Sigmoid colon (tissue), 4 donors: ENCODE data around the gene FCSK.

Source experiments
- EP300 ChIP-seq, 4 donors: sonication (generic); formaldehyde crosslinking; IDR thresholded peaks; one replicate each; pipeline ENCODE4 v1.6.1; 2017; ENCODE audit warnings: antibody characterized with exemption in 4 of 4
- POLR2A ChIP-seq, 2 donors: fragments of 450-650 bp; IDR thresholded peaks; one replicate each; pipeline ENCODE4 v1.6.1; 2016; ENCODE audit warnings: antibody characterized with exemption in 2 of 2, mild to moderate bottlenecking in 2 of 2, moderate library complexity in 2 of 2
- POLR2AphosphoS5 ChIP-seq, 4 donors: sonication (generic); formaldehyde crosslinking; IDR thresholded peaks; one replicate each; pipeline ENCODE4 v1.6.1; 2017; ENCODE audit warnings: antibody characterized with exemption in 4 of 4
- TF ChIP-seq, protein P1 (sequence below), 4 experiments: fragments of 450-650 bp in 3 of 4; fragments of 200-600 bp in 1 of 4; IDR thresholded peaks; one replicate each; pipeline ENCODE4 v1.5.1; 2016 to 2019; ENCODE audit warnings: antibody characterized with exemption in 4 of 4, mild to moderate bottlenecking in 3 of 4, moderate library complexity in 2 of 4

DNA sequence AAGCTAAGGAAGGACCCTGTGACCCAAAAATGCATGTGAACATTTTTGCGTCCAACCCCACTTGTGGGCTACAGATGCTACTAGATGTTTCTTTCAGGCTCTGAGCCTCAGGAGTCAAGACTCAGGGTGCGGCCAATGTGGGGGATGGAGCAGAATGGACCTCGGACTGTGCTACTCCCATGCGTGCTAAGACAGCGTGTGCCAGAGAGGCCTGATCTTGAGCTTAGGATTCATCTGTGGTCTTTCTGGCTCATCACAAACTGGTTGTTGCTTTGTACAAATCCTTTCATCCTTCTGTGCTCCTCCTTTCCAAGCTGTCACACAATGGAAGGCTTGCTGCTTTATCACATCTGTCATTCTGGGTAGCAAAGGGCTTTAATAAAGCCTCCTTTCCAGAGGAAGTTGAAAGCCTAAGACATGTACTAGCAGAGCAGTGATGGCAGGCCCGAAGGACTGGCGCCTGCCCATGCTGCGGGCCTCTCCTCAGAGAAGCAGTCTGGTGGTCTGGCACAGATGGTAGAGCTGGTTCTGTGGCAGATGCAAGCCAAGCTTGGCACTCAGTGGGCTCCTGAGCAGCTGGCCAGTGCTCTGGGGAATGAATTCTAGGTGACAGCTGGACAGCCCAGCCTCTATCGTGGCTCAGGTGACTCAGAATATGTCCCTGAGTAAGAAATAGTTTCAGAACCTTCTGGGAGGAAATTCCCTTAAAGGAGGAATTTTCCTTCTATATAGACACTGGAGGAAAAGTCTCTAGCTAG lies 41.2 kb downstream of the FCSK start:
- TF ChIP-seq, protein P1, sequence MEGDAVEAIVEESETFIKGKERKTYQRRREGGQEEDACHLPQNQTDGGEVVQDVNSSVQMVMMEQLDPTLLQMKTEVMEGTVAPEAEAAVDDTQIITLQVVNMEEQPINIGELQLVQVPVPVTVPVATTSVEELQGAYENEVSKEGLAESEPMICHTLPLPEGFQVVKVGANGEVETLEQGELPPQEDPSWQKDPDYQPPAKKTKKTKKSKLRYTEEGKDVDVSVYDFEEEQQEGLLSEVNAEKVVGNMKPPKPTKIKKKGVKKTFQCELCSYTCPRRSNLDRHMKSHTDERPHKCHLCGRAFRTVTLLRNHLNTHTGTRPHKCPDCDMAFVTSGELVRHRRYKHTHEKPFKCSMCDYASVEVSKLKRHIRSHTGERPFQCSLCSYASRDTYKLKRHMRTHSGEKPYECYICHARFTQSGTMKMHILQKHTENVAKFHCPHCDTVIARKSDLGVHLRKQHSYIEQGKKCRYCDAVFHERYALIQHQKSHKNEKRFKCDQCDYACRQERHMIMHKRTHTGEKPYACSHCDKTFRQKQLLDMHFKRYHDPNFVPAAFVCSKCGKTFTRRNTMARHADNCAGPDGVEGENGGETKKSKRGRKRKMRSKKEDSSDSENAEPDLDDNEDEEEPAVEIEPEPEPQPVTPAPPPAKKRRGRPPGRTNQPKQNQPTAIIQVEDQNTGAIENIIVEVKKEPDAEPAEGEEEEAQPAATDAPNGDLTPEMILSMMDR (IDR thresholded peaks at IDR 0.05): no peak
- TF ChIP-seq POLR2A (IDR thresholded peaks at IDR 0.05): no peak
- TF ChIP-seq POLR2AphosphoS5 (IDR thresholded peaks at IDR 0.05): no peak
- TF ChIP-seq EP300 (IDR thresholded peaks at IDR 0.05): no peak
